Activated T-helper 2 cell treated with anti-CD3 and anti-CD28 coated beads, Interferon-gamma antibody, Interleukin-2, Interleukin-4, amounts not matched to agents 10 μg/mL and 5 μg/mL and 100 μg/mL, durations not matched to agents 14 hours and 24 hours and 36 hours (primary cell): ENCODE results near the gene AWAT1. TPM values are rescaled to one million over a fixed set of nuclear protein-coding genes. Genes with fewer than 3 reads are reported as not detected.
"Not testable (repeated sequence)": the region's sequence is repeated elsewhere in the genome, so short reads cannot be mapped to it uniquely, and the experiment has no call there.

Experiments
- DNase-seq: peaks from one replicate; pipeline ENCODE4 v3.0.0; 2021; ENCODE audit warnings: low spot score
- H3K27ac Mint-ChIP-seq: one replicate; pipeline ENCODE4 v1.8.0; 2021; ENCODE audit warnings: mixed read lengths
- H3K27me3 Mint-ChIP-seq: one replicate; pipeline ENCODE4 v1.8.0; 2021; ENCODE audit warnings: low read depth, mixed read lengths
- H3K36me3 Mint-ChIP-seq: one replicate; pipeline ENCODE4 v1.8.0; 2021; ENCODE audit warnings: low read depth, mixed read lengths
- H3K4me1 Mint-ChIP-seq: one replicate; pipeline ENCODE4 v1.8.0; 2021; ENCODE audit warnings: low read depth, mixed read lengths
- H3K4me3 Mint-ChIP-seq: one replicate; pipeline ENCODE4 v1.8.0; 2021; ENCODE audit warnings: low read depth, mild to moderate bottlenecking, moderate library complexity, mixed read lengths
- H3K9me3 Mint-ChIP-seq: one replicate; pipeline ENCODE4 v1.8.0; 2021; ENCODE audit warnings: mixed read lengths
- intact Hi-C: fragments of 100-400 bp; cut with micrococcal nuclease; formaldehyde crosslinking; loops from one replicate; pipeline ENCODE4 v1.15.1; 2023
- total RNA-seq: library from RNA; stranded (reverse); gene quantifications from 2 replicates; pipeline ENCODE4 v1.2.3, GENCODE V29; 2022

Gene AWAT1
- total RNA-seq, result not detected in 2 replicates

DNA sequence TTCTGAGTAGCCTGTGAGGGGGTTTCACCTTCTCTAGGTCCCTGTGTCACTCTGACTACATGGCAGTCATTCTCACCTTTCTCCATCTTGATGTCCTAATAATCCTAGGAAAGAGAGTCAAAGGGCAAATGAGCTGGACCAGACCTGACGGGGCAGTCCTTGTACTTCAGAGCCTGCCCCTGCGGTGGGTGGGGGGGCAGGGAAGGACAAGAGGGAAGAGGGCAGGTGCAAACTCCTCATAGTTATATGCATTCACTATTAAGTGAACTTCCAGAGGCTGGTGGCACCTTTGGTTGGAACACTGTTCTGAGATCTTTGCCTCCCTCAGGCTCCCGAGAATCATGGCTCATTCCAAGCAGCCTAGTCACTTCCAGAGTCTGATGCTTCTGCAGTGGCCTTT, at the start of gene AWAT1:
Gene AWAT1 (plus strand): TSS at position 301 of the 400 bp plus-strand sequence. CDS start 41 bp downstream, at position 342.
- no peaks in the 10 kb centered on the region for H3K36me3 Mint-ChIP-seq
- no peak for DNase-seq
- no peak within 1 kb of the TSS for H3K4me3 Mint-ChIP-seq
- H3K9me3 Mint-ChIP-seq, result no peaks in the 10 kb centered on the region
- H3K27ac Mint-ChIP-seq, result peak within 1 kb of the TSS; percentile 46
- intact Hi-C loops, result no loop called here
- H3K27me3 Mint-ChIP-seq, result no peaks in the 10 kb centered on the region
- peaks cover 18% of the 10 kb centered on the region for H3K4me1 Mint-ChIP-seq

DNA sequence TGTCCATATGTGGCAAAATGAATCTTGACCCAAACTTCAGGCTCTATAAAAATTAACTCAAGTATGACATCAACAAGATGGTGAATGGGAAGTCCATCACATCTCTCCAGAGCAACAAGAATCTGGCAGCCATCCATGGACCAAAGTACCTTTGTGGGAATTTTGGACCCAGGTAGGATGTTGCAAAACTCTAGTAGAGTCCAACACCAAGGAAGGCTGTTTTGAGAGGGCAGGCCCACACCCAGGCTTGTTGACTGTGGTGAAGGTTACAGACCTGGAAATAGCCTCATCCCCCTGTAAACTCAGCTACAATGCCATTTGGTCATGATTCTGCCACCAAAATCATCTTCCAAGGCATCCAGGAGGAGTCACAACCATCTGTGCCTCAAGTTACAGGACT, 44.2 kb upstream of the AWAT1 start:
- peaks cover 7% of the 10 kb centered on the region for H3K9me3 Mint-ChIP-seq
- intact Hi-C loops, result no loop called here
- H3K36me3 Mint-ChIP-seq, result no peaks in the 10 kb centered on the region
- H3K27ac Mint-ChIP-seq, result no peak overlapping the region
- peaks cover 14% of the 10 kb centered on the region for H3K27me3 Mint-ChIP-seq
- H3K4me3 Mint-ChIP-seq, result no peak overlapping the region
- DNase-seq, result no peak
- H3K4me1 Mint-ChIP-seq, result no peaks in the 10 kb centered on the region

DNA sequence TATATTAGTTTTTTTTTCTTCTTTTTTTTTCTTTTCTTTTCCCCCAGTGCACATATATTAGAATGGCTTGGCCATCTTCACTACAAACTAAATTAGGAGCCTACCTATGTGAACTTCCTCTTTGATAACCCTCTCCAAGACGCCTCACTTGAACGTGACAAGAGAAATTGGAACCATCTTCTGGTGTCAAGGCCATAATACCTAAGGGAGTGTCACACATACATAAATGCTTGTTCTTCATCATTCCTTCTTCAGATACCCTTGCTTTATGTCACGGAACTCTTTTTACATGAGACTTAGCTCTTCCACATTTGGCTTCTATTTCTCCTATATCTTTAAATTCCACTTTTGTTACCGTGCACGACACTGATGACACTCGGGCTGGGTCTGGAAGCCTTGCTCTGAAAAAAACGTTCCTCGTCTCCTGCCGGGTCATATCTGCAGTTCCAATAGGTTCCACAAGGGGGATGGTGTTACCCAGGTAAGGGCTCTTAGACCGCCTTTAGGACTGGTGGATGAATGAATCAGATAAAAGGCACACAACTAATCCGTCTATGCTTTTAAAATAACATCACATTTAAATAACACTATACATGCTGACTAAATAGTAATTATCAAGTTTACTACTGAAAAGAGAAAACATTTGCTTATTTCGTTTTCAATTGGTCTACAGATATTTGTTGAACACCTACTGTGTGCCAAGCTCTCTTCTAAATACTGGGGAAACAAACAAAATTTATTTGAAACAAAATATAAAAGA, 37.3 kb upstream of the AWAT1 start:
- H3K4me3 Mint-ChIP-seq, result no peak overlapping the region
- peak; percentile 25 for DNase-seq
- H3K27ac Mint-ChIP-seq, result no peak overlapping the region
- H3K9me3 Mint-ChIP-seq, result no peaks in the 10 kb centered on the region
- H3K27me3 Mint-ChIP-seq, result peaks cover 3% of the 10 kb centered on the region
- H3K36me3 Mint-ChIP-seq, result no peaks in the 10 kb centered on the region
- peaks cover 5% of the 10 kb centered on the region for H3K4me1 Mint-ChIP-seq
- intact Hi-C loops, result loop anchor here (1.0 kb wide), 1 partner anchor 66 kb away; no protein-coding TSS in a partner anchor

DNA sequence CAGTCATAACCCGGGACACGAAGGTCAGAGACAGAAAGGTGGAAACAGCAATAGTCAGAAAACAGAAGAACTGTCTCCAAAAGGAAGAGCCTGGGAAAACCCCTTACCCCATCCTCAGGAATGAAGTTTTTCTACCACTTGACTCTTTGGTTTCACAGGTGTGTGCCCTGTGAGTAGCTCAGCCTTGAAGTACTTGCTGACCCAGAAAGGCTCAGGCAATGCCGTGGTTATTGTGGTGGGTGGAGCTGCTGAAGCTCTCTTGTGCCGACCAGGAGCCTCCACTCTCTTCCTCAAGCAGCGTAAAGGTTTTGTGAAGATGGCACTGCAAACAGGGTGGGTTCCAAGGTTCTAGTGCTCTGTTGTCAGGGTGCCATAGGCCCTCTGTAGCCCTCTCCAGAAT, 32.7 kb upstream of the AWAT1 start:
- H3K27me3 Mint-ChIP-seq, result peaks cover 1% of the 10 kb centered on the region
- DNase-seq, result no peak
- H3K4me1 Mint-ChIP-seq, result peaks cover 5% of the 10 kb centered on the region
- intact Hi-C loops, result no loop called here
- no peaks in the 10 kb centered on the region for H3K36me3 Mint-ChIP-seq
- no peaks in the 10 kb centered on the region for H3K9me3 Mint-ChIP-seq
- H3K27ac Mint-ChIP-seq, result no peak overlapping the region
- H3K4me3 Mint-ChIP-seq, result no peak overlapping the region

DNA sequence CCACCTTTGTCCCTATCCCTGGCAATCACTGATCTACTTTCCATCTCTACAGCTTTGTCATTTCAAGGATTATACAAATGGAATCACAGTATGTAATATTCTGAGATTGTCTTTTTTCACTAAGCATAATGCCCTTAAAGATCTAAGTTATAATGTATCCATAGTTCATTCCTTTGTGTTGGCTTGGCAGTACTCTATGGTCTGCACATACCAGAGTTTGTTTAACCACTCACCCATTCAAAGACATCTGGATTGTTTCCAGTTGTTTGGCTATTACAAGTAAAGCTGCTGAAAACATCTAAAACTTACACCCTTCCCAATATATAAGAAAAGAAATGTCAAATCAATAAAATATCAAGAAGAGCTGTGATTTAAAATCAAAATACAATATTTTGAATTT, 26.0 kb upstream of the AWAT1 start:
- no peak for DNase-seq
- H3K4me3 Mint-ChIP-seq, result no peak overlapping the region
- peaks cover 9% of the 10 kb centered on the region for H3K27me3 Mint-ChIP-seq
- no peaks in the 10 kb centered on the region for H3K36me3 Mint-ChIP-seq
- intact Hi-C loops, result no loop called here
- H3K27ac Mint-ChIP-seq, result no peak overlapping the region
- no peaks in the 10 kb centered on the region for H3K4me1 Mint-ChIP-seq
- H3K9me3 Mint-ChIP-seq, result no peaks in the 10 kb centered on the region

DNA sequence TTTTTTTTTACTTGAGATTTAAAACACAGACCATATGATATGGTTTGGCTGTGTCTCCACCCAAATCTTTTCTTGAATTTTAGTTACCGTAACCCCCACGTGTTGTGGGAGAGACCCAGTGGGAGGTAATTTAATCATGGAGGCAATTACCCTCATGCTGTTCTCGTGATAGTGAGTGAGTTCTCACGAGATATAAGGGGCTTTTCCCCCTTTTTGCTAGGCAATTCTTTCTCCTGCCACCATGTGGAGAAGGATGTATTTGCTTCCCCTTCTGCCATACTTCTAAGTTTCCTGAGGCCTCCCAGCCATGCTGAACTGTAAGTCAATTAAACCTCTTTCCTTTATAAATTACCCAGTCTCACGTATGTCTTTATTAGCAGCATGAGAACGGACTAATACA, 24.9 kb upstream of the AWAT1 start:
- H3K4me1 Mint-ChIP-seq, H3K27me3 Mint-ChIP-seq, H3K27ac Mint-ChIP-seq, intact Hi-C loops, H3K9me3 Mint-ChIP-seq, DNase-seq, H3K36me3 Mint-ChIP-seq, H3K4me3 Mint-ChIP-seq: not testable (repeated sequence)

DNA sequence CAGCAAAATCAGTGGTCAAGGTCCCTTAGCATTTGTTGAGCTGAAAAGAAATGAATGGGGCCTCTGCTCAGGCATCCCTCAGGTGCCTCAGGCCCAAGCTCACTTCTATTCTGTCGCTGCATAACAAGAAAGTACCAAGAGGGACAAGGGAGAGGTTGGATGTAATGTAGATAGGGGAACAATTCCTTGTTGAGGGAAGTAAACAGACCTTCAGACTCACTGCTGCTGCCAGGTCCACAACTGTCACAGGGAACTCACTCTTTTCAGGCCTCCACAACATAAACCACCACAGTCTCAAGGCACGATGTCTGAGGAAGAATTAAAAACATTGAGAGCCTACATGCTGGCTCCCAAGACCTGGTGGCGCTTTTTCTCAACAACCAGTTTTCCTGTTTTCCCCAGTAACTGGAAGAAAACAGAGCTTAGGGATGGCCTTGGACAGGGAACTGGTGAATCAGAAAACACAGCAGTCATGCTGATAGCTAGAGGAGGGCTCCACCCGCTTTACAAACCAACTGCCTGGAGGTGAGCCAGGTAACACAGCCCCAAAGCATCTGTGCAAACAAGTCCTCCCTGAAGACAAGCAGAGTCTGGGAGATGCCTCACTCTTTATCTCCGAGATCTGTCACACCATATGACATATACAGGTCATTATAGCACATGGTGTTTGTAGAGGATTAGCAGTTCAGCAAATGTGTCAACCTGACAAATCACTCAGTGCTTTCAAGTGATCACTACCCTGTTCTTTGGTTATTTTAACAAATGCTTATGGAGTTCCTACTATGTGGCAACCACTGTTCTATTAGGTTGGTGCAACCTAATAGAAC, 14.3 kb upstream of the AWAT1 start:
- intact Hi-C loops, result no loop called here
- H3K4me1 Mint-ChIP-seq, result no peaks in the 10 kb centered on the region
- no peaks in the 10 kb centered on the region for H3K9me3 Mint-ChIP-seq
- no peak for DNase-seq
- no peak overlapping the region for H3K27ac Mint-ChIP-seq
- H3K4me3 Mint-ChIP-seq, result no peak overlapping the region
- no peaks in the 10 kb centered on the region for H3K36me3 Mint-ChIP-seq
- H3K27me3 Mint-ChIP-seq, result no peaks in the 10 kb centered on the region

DNA sequence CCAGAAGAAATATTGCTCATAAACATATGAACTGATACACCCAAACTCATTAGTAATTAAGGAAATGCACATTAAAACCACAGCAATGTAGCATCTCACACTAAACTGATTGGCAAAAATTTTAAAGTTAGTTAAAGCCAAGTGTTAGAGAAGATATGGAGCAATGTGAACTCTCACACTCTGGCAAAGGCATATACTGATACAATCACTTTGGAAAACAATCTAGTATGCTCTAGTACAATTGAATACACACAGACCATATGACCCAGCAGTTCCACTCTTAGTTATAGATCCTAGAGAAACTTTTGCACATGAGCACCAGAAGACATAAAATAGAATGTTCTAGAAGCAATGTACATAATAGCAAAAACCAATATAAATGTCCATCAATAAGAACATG, 8.4 kb upstream of the AWAT1 start:
- H3K4me3 Mint-ChIP-seq, result no peak overlapping the region
- intact Hi-C loops, result no loop called here
- H3K27ac Mint-ChIP-seq, result no peak overlapping the region
- no peak for DNase-seq
- H3K36me3 Mint-ChIP-seq, result no peaks in the 10 kb centered on the region
- no peaks in the 10 kb centered on the region for H3K27me3 Mint-ChIP-seq
- H3K4me1 Mint-ChIP-seq, result no peaks in the 10 kb centered on the region
- H3K9me3 Mint-ChIP-seq, result no peaks in the 10 kb centered on the region

DNA sequence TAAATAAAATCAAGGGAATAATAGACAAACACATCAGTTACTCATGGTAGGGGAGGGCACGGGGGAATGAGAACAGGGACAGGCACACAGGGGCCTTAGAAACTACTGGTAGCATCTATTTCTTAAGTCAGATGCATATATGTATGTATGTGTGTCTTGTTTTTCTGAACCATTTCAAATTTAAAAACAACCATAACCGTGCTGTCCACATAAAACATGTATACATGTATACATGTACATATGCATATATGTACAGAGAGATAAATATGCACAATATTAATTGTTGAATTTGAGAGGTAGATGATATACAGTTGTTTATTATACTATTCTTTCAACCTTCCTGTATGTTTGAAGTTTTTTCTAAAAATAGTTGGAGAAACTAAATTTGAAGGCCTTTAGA, 7.8 kb upstream of the AWAT1 start:
- Mint-ChIP-seq H3K36me3 (no peaks in the 10 kb centered on the region), H3K4me3 (no peak overlapping the region), H3K9me3 (no peaks in the 10 kb centered on the region), H3K4me1 (peaks cover 2% of the 10 kb centered on the region), H3K27ac (no peak overlapping the region), H3K27me3 (no peaks in the 10 kb centered on the region)
- intact Hi-C loops, result no loop called here
- DNase-seq, result no peak

DNA sequence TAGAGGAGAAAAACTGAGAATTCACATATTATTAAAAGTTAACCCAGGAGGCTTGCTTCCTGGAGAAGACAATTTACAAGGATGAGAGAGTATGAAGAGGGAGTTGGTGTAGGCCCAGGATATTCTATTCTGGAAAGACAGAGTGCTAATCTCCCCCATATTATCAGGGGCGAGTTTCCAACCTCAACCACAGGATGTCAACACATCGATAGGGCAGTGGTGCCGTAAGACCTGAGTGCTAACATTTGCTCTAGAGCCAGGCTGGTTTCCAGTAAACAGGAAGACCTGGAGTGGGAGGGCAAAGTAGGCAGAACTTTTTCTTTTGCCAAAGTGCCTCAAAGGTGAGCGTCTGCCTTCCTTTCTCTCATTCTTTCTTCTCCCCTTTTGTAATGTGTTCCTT, 2.8 kb upstream of the AWAT1 start:
- intact Hi-C loops, result no loop called here
- Mint-ChIP-seq H3K27ac (peak overlapping the region; percentile 59), H3K36me3 (no peaks in the 10 kb centered on the region), H3K9me3 (no peaks in the 10 kb centered on the region), H3K4me1 (peaks cover 17% of the 10 kb centered on the region), H3K4me3 (no peak overlapping the region), H3K27me3 (no peaks in the 10 kb centered on the region)
- no peak for DNase-seq

DNA sequence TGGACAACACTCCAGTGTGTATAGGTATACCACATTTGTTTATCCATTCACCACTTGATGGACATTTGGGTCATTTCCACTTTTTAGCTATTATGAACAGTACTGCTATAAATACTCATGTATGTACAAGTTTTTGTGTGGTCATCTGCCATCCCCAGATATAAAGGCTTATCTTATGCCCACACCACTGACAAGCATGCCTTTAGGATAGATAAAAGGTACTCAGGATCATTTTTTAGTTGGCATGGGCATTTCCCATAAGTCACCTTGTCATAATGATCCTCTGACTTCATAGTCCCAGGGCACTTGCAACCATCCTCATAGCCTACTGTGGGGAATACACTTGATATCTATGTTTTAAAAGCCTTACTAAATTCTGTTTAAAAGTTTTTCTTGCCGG, 6.3 kb downstream of the AWAT1 start:
- no peaks in the 10 kb centered on the region for H3K36me3 Mint-ChIP-seq
- no peak overlapping the region for H3K27ac Mint-ChIP-seq
- no peak overlapping the region for H3K4me3 Mint-ChIP-seq
- peaks cover 1% of the 10 kb centered on the region for H3K4me1 Mint-ChIP-seq
- no peaks in the 10 kb centered on the region for H3K27me3 Mint-ChIP-seq
- H3K9me3 Mint-ChIP-seq, result no peaks in the 10 kb centered on the region
- intact Hi-C loops, result no loop called here
- no peak for DNase-seq

DNA sequence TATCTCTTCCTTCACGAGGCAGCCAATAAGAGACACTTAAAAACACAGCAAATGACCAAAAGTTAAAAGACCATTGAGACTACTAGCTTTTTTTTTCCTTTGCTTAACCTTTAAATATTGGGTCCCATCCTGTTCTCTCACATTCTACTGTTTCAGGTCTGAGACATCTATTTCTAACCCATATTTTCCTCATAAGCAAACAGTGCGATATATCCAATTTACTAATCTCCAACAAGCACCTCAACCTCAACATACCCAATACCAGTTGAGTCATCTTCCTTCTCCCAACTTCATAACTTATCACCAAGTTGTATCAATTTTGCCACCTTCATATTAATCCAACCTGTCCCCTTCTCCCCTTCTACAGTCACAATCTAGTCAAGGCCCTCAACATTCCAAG, 7.0 kb downstream of the AWAT1 start:
- Mint-ChIP-seq H3K4me3 (no peak overlapping the region), H3K4me1 (peaks cover 1% of the 10 kb centered on the region), H3K27me3 (no peaks in the 10 kb centered on the region), H3K27ac (no peak overlapping the region), H3K9me3 (no peaks in the 10 kb centered on the region), H3K36me3 (no peaks in the 10 kb centered on the region)
- intact Hi-C loops, result no loop called here
- no peak for DNase-seq

DNA sequence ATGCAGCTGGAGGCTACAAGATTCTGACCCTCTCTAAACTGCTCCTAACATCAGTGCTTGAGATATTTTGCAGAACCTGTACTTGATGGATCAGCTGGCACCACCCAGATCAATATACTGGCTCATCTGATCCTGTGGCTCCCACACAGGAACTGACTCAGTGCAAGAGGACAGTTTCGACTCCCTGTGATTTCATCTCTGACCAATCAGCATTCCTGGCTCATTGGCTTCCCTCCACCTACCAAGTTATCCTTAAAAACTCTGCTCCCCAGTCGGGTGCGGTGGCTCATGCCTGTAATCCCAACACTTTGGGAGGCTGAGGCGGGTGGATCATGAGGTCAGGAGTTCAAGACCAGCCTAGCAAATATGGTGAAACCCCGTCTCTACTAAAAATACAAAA, 9.1 kb downstream of the AWAT1 start:
- H3K9me3 Mint-ChIP-seq, H3K36me3 Mint-ChIP-seq, H3K27me3 Mint-ChIP-seq, H3K27ac Mint-ChIP-seq, DNase-seq, H3K4me3 Mint-ChIP-seq, H3K4me1 Mint-ChIP-seq, intact Hi-C loops: not testable (repeated sequence)
